ENCODE data around the gene RNU5B-1. TPM values are rescaled to one million over a fixed set of nuclear protein-coding genes. Genes with fewer than 3 reads are reported as not detected.

The RNU5B-1 gene
- total RNA-seq, 1 donor from 2014 or later: not detected

DNA sequence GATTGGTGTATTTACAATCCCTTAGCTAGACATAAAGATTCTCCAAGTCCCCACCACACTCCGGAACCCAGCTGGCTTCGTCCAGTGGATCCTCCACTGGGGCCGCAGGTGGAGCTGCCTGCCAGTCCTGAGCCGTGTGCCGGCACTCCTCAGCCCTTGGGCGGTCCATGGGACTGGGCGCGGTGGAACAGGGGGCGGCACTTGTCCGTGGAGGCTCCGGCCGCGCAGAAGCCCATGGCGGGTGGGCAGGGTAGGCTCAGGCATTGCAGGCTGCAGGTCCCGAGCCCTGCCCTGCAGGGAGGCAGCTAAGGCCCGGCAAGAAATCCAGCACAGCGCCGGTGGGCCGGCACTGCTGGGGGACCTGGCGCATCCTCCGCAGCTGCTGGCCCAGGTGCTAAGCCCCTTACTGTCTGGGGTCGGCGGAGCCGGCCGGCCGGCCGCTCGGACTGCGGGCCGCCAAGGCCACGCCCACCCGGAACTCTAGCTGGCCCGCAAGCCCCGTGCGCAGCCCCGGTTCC is 3.5 kb upstream of the RNU5B-1 start:
- no peaks in the 10 kb centered on the region for H3K27me3 Mint-ChIP-seq
- H3K27ac Mint-ChIP-seq: peak overlapping the region; percentile 93
- no peaks in the 10 kb centered on the region for H3K9me3 Mint-ChIP-seq
- H3K4me1 Mint-ChIP-seq: peaks cover 58% of the 10 kb centered on the region
- TF ChIP-seq, protein P1, sequence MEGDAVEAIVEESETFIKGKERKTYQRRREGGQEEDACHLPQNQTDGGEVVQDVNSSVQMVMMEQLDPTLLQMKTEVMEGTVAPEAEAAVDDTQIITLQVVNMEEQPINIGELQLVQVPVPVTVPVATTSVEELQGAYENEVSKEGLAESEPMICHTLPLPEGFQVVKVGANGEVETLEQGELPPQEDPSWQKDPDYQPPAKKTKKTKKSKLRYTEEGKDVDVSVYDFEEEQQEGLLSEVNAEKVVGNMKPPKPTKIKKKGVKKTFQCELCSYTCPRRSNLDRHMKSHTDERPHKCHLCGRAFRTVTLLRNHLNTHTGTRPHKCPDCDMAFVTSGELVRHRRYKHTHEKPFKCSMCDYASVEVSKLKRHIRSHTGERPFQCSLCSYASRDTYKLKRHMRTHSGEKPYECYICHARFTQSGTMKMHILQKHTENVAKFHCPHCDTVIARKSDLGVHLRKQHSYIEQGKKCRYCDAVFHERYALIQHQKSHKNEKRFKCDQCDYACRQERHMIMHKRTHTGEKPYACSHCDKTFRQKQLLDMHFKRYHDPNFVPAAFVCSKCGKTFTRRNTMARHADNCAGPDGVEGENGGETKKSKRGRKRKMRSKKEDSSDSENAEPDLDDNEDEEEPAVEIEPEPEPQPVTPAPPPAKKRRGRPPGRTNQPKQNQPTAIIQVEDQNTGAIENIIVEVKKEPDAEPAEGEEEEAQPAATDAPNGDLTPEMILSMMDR (IDR thresholded peaks at IDR 0.05): no peak
- CTCF ChIA-PET: no interaction called here
- no peak for DNase-seq
- POLR2A ChIA-PET: interaction anchor here (1.1 to 2.2 kb wide), 3 partner anchors 9 to 115 kb away, joined by 3 to 26 read pairs (median 11); partner anchors contain the start of genes CLPX and PARP16
- no peak for ATAC-seq (ENCODE audit: low read depth)
- peaks cover 6% of the 10 kb centered on the region for H3K36me3 Mint-ChIP-seq (ENCODE audit: low read depth)
- intact Hi-C loops (cut with micrococcal nuclease): loop anchor here (10.0 kb wide), 3 partner anchors 916 to 1204 kb away; partner anchors contain the start of genes DIS3L, PCLAF, RPL4 and TRIP4
- H3K4me3 Mint-ChIP-seq: no peak overlapping the region

DNA sequence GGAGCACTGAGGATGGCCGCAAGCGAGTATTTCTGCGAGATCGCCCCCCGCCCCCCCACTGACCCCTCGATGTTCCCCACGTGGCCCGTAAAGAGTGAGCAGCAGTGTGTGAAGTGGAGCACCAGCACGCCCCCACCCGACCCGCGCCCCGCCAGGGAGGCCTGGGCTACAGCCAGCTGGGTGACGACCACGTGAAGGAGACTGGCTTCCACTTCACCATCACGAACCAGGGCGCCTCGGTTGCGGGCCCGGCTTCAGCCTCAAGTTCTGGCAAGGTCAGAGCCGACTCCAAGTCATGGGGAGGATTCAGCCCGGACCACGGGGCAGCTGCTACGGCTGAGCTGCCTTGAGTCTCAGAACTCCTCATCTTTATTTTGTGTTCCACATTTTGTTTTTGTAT is 2.4 kb upstream of the RNU5B-1 start:
- ATAC-seq (ENCODE audit: low read depth) (no peak), DNase-seq (no peak)
- peaks cover 6% of the 10 kb centered on the region for H3K36me3 Mint-ChIP-seq (ENCODE audit: low read depth)
- H3K9me3 Mint-ChIP-seq: no peaks in the 10 kb centered on the region
- intact Hi-C loops (cut with micrococcal nuclease): loop anchor here (10.0 kb wide), 3 partner anchors 917 to 1203 kb away; partner anchors contain the start of genes DIS3L, PCLAF, RPL4 and TRIP4
- TF ChIP-seq, protein P1 (IDR thresholded peaks at IDR 0.05): no peak
- H3K4me1 Mint-ChIP-seq: peaks cover 58% of the 10 kb centered on the region
- POLR2A ChIA-PET: interaction anchor here (0.6 to 1.6 kb wide), 2 partner anchors 117 to 409 kb away, joined by 3 to 4 read pairs; partner anchors contain the start of gene CLPX
- no peaks in the 10 kb centered on the region for H3K27me3 Mint-ChIP-seq
- no peak overlapping the region for H3K27ac Mint-ChIP-seq
- CTCF ChIA-PET: interaction anchor here (0.8 kb wide), 1 partner anchor 15 kb away, joined by 3 read pairs; the partner anchor contains the start of gene PARP16
- H3K4me3 Mint-ChIP-seq: no peak overlapping the region

DNA sequence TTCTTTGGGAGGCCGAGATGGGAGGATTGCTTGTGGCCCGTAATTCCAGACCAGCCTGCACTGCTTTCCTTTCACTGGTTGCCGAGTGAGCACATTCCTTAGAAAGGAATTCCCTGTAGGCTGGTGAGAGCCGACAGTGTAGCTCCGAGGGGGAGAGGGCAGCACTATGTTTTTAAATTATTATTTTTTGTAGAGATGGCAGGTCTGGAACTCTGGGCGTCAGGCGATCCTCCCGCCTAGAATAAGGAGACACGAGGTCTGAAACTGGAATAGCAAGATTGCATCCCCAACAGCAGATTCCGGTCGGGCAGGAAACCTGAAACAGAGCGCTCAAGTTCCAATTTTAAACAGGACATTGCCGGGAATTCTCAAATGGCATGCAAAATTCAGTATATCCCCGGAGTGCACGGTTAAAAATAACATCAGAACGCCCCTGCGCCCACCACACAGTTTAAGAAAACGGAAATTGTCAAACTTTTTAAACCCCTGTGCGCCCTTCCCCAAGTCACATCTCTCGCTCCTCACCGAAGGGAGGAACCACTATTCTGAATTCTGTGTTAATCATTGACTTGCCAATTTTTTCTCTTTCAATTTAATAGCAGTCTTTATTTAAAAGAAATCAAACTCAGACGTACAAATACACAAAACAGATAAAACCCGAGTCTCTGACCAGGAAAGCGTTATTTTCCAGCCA is 643 bp upstream of the RNU5B-1 start:
- intact Hi-C loops (cut with micrococcal nuclease): loop anchor here (1.0 to 10.0 kb wide), 11 partner anchors 8 to 1201 kb away; partner anchors contain the start of genes CLPX, DIS3L, MTFMT and PARP16

DNA sequence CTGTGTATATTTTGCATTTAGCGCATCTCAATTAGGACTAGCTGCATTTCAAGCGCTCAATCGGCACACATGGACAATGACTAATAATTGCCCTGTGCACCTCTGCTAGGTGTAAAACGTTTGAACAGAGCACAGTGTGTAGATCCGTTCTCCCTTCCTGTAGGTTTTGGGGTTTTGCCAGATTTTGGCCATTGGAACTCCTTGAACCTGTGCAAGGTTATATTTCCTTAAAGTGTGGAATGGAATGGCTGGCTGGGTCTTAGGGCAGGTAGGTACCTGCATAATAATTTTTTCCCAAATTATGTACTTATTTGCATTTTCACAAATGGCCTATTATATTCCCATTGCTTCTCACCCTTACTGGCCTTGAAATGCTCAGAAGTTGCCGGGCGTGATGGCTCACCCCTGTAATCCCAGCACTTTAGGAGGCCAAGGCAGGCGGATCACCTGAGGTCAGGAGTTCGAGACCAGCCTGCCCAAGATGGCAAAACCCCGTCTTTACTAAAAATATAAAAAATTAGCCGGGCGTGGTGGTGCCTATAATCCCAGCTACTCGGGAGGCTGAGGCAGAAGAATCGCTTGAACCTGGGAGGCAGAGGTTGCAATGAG is 777 bp downstream of the RNU5B-1 start:
- Mint-ChIP-seq H3K27me3 (no peaks in the 10 kb centered on the region), H3K4me1 (peaks cover 30% of the 10 kb centered on the region), H3K9me3 (no peaks in the 10 kb centered on the region), H3K27ac (peak overlapping the region; percentile 97), H3K4me3 (peak overlapping the region; percentile 96), H3K36me3 (ENCODE audit: low read depth) (peaks cover 6% of the 10 kb centered on the region)
- CTCF ChIA-PET: interaction anchor here (0.5 to 1.1 kb wide), 5 partner anchors 10 to 271 kb away, joined by 3 to 5 read pairs (median 3); partner anchors contain the start of gene CLPX
- intact Hi-C loops (cut with micrococcal nuclease): loop anchor here (2.0 to 10.0 kb wide), 4 partner anchors 256 to 1200 kb away; partner anchors contain the start of genes DIS3L, PCLAF, RPL4 and TRIP4
- no peak for DNase-seq
- TF ChIP-seq, protein P1 (IDR thresholded peaks at IDR 0.05): no peak
- no peak for ATAC-seq (ENCODE audit: low read depth)
- POLR2A ChIA-PET: interaction anchor here (0.6 to 3.5 kb wide), 47 partner anchors 8 to 1780 kb away, joined by 3 to 186 read pairs (median 4); partner anchors contain the start of genes CIAO2A, CLPX, DENND4A and DIS3L

More for the DNA sequence above, 643 bp upstream of the RNU5B-1 start:
- ChIA-PET POLR2A (interaction anchor here (0.6 to 3.5 kb wide), 31 partner anchors 9 to 1782 kb away, joined by 3 to 186 read pairs (median 5); partner anchors contain the start of genes CIAO2A, CLPX, DENND4A and DIS3L), CTCF (interaction anchor here (0.9 to 1.0 kb wide), 2 partner anchors 12 to 81 kb away, joined by 3 to 5 read pairs; no protein-coding TSS in a partner anchor)
- no peaks in the 10 kb centered on the region for H3K27me3 Mint-ChIP-seq
- H3K27ac Mint-ChIP-seq: peak overlapping the region; percentile 97
- peaks cover 43% of the 10 kb centered on the region for H3K4me1 Mint-ChIP-seq
- TF ChIP-seq, protein P1 (IDR thresholded peaks at IDR 0.05): peak; percentile 68
- H3K4me3 Mint-ChIP-seq: peak overlapping the region; percentile 96
- ATAC-seq (ENCODE audit: low read depth): peak; percentile 1
- no peaks in the 10 kb centered on the region for H3K9me3 Mint-ChIP-seq
- peaks cover 6% of the 10 kb centered on the region for H3K36me3 Mint-ChIP-seq (ENCODE audit: low read depth)
- DNase-seq: no peak

Data from activated B cell treated with CpG ODN at 0.5 μM for 24 hours (primary cell).